HEK293 (cell line): ENCODE results near the gene PROSER2.

Source experiments
- ZNF18 ChIP-seq: fragments of 450-650 bp; formaldehyde crosslinking; IDR thresholded peaks from 2 replicates; pipeline ENCODE4 v1.5.1; 2016; ENCODE audit warnings: missing biosample characterization, missing genetic modification characterization
- ZNF274 ChIP-seq, 2 experiments: fragments of 200-500 bp in 1 of 2; fragments of 450-650 bp in 1 of 2; sonication (Bioruptor generic) in 1 of 2; formaldehyde crosslinking in 1 of 2; IDR thresholded peaks; 2 replicates each; pipeline versions ENCODE4 v1.5.1 to v1.6.1; 2014 to 2016; ENCODE audit warnings: borderline replicate concordance in 1 of 2, inconsistent platforms in 1 of 2, low read length in 1 of 2, missing biosample characterization in 1 of 2, missing genetic modification characterization in 1 of 2

- TF ChIP-seq ZNF18 (tag by site-specific recombination) (no peak), ZNF274 (IDR thresholded peaks at IDR 0.05; ENCODE audit: low read length) (no peak), ZNF274 (tag by site-specific recombination; IDR thresholded peaks at IDR 0.05; ENCODE audit: borderline replicate concordance) (no peak)
Observed at GRCh38 chr10:11846542-11846941, 23.4 kb downstream of the PROSER2 start.
